Astrocyte of the spinal cord (primary cell): Measurements from ENCODE around the gene TMEM202.
"Not testable (repeated sequence)": the region's sequence is repeated elsewhere in the genome, so short reads cannot be mapped to it uniquely, and the experiment has no call there.

Experiments
- DNase-seq: peaks from one replicate; pipeline ENCODE4 v3.0.0; 2011; ENCODE audit warnings: low read depth, low spot score
- H3K4me3 ChIP-seq: 2 replicates; pipeline ENCODE4 v1.5.1; 2011; ENCODE audit warnings: low read depth, mild to moderate bottlenecking, low read length, moderate library complexity
- CTCF ChIP-seq: IDR thresholded peaks from 2 replicates; pipeline ENCODE4 v1.5.1; 2012; ENCODE audit warnings: low read depth, mild to moderate bottlenecking, low read length, inconsistent platforms
- in situ Hi-C: cut with HindIII; loops from 2 replicates; pipeline ENCODE4 v1.10.0; 2017; ENCODE audit warnings: low sequenced_read_pairs

The TMEM202 gene

GRCh38 chr15:72411111-72411510, 13.0 kb downstream of the TMEM202 start:
- no peak overlapping the region for H3K4me3 ChIP-seq
- no peak for DNase-seq
- in situ Hi-C loops = no loop called here
- no peak for TF ChIP-seq CTCF

GRCh38 chr15:72411544-72411943, 13.4 kb downstream of the TMEM202 start:
- no peak for DNase-seq
- no peak overlapping the region for H3K4me3 ChIP-seq
- in situ Hi-C loops = no loop called here
- TF ChIP-seq CTCF = no peak

GRCh38 chr15:72413337-72413736, 15.2 kb downstream of the TMEM202 start:
- in situ Hi-C loops, DNase-seq, H3K4me3 ChIP-seq: not testable (repeated sequence)

- H3K4me3 ChIP-seq = no peak overlapping the region
- no peak for TF ChIP-seq CTCF
- no peak for DNase-seq
- in situ Hi-C loops = no loop called here
These were observed 17.2 kb downstream of the TMEM202 start for GRCh38 chr15:72415304-72415703.

- in situ Hi-C loops, H3K4me3 ChIP-seq, DNase-seq: not testable (repeated sequence)
These were observed 21.7 kb downstream of the TMEM202 start for GRCh38 chr15:72419768-72420167.

- in situ Hi-C loops = no loop called here
- H3K4me3 ChIP-seq = no peak overlapping the region
- TF ChIP-seq CTCF = no peak
- no peak for DNase-seq
These were observed 22.5 kb downstream of the TMEM202 start for GRCh38 chr15:72420576-72420975.

- TF ChIP-seq CTCF = no peak
- in situ Hi-C loops = no loop called here
- no peak for DNase-seq
- H3K4me3 ChIP-seq = no peak overlapping the region
These were observed 23.4 kb downstream of the TMEM202 start for GRCh38 chr15:72421484-72421883.

GRCh38 chr15:72423256-72423655, 25.2 kb downstream of the TMEM202 start:
- H3K4me3 ChIP-seq = no peak overlapping the region
- no peak for DNase-seq
- TF ChIP-seq CTCF = no peak
- in situ Hi-C loops = no loop called here
